ENCODE measurements around the gene ADARB1.

The ADARB1 gene

DNA sequence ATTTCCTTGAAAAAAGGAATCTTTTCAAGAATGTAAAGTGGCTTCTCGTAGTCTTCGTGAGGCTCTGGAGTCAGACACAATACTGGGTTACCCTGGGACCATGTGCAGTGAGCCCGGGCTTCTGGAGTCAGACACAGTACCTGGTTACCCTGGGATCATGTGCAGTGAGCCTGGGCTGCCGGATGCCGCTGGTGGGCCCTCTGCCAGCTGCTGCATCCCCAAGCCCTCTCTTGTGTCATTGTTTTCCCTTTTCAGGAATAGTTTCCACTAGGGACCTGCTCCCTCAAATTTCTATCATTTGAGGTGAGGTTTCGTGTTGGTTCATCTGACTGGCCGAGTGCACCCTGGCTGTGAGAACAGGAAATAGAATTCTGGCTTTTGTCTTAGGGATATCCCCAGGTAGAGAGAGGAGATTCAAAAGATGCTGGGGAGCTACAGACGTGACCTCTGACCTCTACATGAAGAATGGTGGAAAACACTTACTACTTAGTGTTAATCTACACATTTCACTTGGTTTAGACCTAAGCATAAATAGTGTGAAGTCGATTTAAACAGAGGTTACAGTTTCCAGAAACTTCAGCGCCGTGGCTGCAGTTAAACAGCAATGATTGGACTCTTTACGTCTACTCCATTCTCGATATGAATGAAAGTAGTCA is 10.6 kb downstream of the ADARB1 start:
- no peak overlapping the region for H3K4me3 ChIP-seq (replicated peaks; ENCODE audit: low read depth, low read length)
- DNase-seq (ENCODE audit: low read depth): no peak
- TF ChIP-seq, protein P1, sequence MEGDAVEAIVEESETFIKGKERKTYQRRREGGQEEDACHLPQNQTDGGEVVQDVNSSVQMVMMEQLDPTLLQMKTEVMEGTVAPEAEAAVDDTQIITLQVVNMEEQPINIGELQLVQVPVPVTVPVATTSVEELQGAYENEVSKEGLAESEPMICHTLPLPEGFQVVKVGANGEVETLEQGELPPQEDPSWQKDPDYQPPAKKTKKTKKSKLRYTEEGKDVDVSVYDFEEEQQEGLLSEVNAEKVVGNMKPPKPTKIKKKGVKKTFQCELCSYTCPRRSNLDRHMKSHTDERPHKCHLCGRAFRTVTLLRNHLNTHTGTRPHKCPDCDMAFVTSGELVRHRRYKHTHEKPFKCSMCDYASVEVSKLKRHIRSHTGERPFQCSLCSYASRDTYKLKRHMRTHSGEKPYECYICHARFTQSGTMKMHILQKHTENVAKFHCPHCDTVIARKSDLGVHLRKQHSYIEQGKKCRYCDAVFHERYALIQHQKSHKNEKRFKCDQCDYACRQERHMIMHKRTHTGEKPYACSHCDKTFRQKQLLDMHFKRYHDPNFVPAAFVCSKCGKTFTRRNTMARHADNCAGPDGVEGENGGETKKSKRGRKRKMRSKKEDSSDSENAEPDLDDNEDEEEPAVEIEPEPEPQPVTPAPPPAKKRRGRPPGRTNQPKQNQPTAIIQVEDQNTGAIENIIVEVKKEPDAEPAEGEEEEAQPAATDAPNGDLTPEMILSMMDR (IDR thresholded peaks at IDR 0.05; ENCODE audit: low read length, missing control alignments): no peak

DNA sequence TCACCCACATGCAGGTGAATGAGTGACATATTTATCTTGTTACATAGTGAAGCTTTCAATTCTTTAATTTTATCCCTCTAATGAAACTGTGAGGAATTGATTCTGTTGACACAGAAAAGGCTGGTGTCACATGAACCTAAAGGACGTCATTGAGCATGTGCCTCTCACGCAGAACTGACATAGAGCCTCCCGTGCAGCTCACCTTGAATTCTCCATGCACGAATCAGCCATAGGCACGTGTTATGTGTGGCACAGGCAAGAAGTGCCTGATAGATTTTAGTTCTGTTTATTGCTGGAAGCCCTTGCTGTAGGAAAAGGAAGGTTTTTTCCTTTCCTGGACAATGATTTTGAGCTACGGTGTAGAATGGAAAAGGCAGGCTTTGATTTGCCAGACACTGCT is 11.3 kb downstream of the ADARB1 start:
- DNase-seq (ENCODE audit: low read depth): no peak
- TF ChIP-seq, protein P1 (IDR thresholded peaks at IDR 0.05; ENCODE audit: low read length, missing control alignments): no peak
- H3K4me3 ChIP-seq (replicated peaks; ENCODE audit: low read depth, low read length): no peak overlapping the region

DNA sequence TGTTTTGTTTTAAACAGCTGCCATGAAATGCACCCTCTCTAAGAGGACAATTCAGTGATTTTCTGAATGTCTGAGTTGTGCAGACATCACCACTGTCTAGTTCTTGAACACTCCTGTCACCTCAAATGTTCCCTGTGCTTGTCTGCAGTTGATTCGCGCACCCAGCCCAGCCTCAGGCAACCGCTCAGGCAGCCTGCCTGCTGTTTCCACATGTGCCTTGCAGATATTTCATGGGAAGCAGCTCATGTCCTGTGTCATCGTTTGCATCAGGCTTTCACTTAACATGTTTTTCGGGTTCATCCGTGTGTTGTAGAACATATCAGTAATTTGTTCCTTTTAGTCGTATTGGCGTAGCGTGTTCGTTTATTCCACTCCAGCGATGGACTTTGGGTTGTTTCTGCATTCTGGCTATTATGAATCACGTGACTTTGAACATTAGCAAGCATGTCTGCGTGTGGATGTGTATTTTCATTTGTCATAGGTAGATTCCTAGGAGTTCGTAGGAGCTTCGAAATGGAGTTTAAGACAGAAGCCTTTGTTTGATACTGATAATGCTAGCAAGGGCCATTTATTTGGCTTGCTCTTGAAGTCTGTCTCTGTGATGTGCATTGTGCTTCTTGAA is 12.1 kb downstream of the ADARB1 start:
- no peak for DNase-seq (ENCODE audit: low read depth)
- TF ChIP-seq, protein P1 (IDR thresholded peaks at IDR 0.05; ENCODE audit: low read length, missing control alignments): no peak
- H3K4me3 ChIP-seq (replicated peaks; ENCODE audit: low read depth, low read length): no peak overlapping the region

DNA sequence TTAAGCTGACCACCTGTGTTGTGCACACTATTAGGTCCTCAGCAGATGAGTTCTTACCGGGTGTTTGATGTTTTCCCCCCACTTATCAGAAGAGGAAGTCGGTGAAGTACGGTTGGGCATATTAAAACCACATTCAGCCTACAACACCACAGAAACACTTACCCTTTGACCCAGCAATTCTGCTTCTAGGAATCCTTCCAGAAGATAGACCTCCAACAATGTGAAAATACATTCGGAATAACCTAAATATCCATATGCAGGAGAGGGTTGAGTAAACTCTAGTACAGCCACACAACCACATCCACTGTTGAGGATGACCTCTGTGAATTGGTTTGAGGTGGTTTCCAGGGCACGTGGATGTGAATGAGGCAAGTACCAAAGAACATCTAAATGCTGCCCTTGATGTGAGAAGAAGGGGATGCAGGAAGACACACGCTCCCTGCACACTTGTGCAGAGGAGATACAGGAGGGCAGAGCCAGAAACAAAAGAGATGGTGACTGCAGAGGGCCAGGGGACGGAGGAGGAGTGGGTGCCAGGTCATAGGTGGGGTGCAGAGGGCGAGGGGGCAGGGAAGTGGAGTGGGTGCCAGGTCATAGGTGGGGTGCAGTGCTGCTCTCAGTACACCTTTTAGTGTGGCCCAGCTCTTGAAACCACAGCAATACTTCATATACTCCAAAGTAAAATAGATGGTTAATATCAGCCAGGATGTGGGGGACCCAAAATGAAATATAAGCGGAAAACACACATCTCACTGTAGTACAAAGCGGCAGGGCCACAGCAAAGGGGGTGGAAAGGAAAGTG is 12.8 kb downstream of the ADARB1 start:
- no peak for DNase-seq (ENCODE audit: low read depth)
- TF ChIP-seq, protein P1 (IDR thresholded peaks at IDR 0.05; ENCODE audit: low read length, missing control alignments): no peak
- no peak overlapping the region for H3K4me3 ChIP-seq (replicated peaks; ENCODE audit: low read depth, low read length)

DNA sequence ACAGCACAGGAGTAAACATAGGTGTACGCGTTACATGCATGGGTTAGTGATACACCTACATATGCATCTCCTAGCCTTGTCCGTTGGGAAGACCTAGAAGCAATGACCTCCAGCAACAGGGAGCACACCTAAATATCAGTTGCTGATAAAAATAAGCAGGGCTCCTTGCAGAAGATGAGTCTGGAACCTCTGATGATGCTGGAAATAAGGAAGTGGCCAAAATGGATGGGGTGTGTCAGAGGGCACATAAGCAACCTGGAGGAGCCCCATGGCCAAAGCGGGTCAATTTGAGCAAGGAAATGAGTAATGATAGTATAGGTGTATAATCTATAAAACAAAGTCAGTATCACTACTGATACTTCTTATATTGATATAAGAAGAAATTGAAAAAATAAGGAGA is 13.7 kb downstream of the ADARB1 start:
- no peak overlapping the region for H3K4me3 ChIP-seq (replicated peaks; ENCODE audit: low read depth, low read length)
- no peak for DNase-seq (ENCODE audit: low read depth)
- TF ChIP-seq, protein P1 (IDR thresholded peaks at IDR 0.05; ENCODE audit: low read length, missing control alignments): no peak

DNA sequence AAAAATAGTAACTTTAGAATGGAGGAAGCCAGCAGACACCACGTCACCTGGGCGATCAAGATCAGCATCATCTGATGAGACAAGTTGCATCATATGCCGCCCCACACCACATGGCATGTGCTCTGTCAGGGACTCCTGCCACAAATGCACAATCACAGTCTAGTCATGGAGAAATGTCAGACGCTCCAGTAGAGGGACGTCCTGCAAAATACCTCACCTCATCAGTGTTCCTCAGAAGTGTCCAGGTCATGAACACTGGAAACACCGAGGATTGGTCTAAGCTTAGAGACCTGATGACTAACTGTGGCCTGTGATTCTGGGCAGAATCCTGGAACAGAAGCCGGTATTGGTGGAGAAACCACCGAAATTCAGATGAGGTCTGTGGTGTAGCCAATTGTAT is 14.3 kb downstream of the ADARB1 start:
- TF ChIP-seq, protein P1 (IDR thresholded peaks at IDR 0.05; ENCODE audit: low read length, missing control alignments): no peak
- no peak for DNase-seq (ENCODE audit: low read depth)
- H3K4me3 ChIP-seq (replicated peaks; ENCODE audit: low read depth, low read length): no peak overlapping the region
